ENCODE data around the gene NSD1.

DNA sequence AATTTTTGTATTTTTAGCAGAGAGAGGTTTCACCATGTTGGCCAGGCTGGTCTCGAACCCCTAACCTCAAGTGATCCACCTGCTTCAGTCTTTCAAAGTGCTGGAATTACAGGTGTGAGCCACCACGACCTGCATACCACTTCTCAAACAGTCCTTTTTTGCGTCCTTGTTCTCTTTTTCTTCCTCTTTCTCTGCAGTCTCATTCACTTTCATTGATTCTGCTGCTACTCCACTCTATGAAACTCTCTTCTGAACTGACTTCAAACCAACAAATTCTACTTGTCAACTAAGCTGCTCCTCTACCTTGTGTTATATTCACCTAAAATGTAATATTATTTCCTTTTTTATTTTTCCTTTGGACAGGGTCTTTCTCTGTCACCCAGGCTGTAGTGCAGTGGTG, 7.9 kb downstream of the NSD1 start:
- TF ChIP-seq POLR2AphosphoS5 (IDR thresholded peaks at IDR 0.05; ENCODE audit: low read length), result no peak
- TF ChIP-seq GABPA (IDR thresholded peaks at IDR 0.05; ENCODE audit: low read depth), result no peak
- TF ChIP-seq, protein P1, sequence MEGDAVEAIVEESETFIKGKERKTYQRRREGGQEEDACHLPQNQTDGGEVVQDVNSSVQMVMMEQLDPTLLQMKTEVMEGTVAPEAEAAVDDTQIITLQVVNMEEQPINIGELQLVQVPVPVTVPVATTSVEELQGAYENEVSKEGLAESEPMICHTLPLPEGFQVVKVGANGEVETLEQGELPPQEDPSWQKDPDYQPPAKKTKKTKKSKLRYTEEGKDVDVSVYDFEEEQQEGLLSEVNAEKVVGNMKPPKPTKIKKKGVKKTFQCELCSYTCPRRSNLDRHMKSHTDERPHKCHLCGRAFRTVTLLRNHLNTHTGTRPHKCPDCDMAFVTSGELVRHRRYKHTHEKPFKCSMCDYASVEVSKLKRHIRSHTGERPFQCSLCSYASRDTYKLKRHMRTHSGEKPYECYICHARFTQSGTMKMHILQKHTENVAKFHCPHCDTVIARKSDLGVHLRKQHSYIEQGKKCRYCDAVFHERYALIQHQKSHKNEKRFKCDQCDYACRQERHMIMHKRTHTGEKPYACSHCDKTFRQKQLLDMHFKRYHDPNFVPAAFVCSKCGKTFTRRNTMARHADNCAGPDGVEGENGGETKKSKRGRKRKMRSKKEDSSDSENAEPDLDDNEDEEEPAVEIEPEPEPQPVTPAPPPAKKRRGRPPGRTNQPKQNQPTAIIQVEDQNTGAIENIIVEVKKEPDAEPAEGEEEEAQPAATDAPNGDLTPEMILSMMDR (IDR thresholded peaks at IDR 0.05 in 2 of 3, conservative IDR thresholded peaks at IDR 0.05 in 1 of 3; ENCODE audit: control insufficient read depth in 2 of 3, extremely low read depth in 1 of 3, insufficient read depth in 1 of 3, low read depth in 3 of 3, low read length in 3 of 3), result no peak
- no peak for TF ChIP-seq CREB1 (IDR thresholded peaks at IDR 0.05; ENCODE audit: low read depth)
